Lung (tissue), 12 donors: ENCODE results near the gene FAM3A. TPM values are rescaled to one million over a fixed set of nuclear protein-coding genes. Genes with fewer than 3 reads are reported as not detected.

ENCODE experiments used
- ATAC-seq: fragments of 200-7000 bp; cut with Tn5 transposase; one replicate; pipeline ENCODE4 v1.9.1; 2020; ENCODE audit warnings: moderate number of reproducible peaks; ENCODE audit not compliant: insufficient read depth, low FRiP score
- DNase-seq, 3 donors: peaks; one replicate each; pipeline ENCODE4 v3.0.0-alpha.2; 2013 to 2017
- H3K27ac ChIP-seq, 2 donors: one replicate each; pipeline ENCODE4 v1.5.1; 2013; ENCODE audit warnings: mild to moderate bottlenecking in 2 of 2, moderate library complexity in 2 of 2, control low read depth in 1 of 2, inconsistent platforms in 1 of 2, low read depth in 1 of 2, low read length in 1 of 2
- H3K27me3 ChIP-seq, 3 donors: one replicate each; pipeline ENCODE4 v1.5.1; 2013; ENCODE audit warnings: low read length in 2 of 3; ENCODE audit not compliant: control insufficient read depth in 3 of 3, insufficient read depth in 3 of 3
- H3K36me3 ChIP-seq, 4 donors: one replicate each; pipeline ENCODE4 v1.5.1; 2013; ENCODE audit warnings: low read length in 4 of 4, mild to moderate bottlenecking in 1 of 4, moderate library complexity in 1 of 4; ENCODE audit not compliant: control insufficient read depth in 4 of 4, insufficient read depth in 4 of 4
- H3K4me1 ChIP-seq, 5 donors: one replicate each; pipeline ENCODE4 v1.5.1; 2013; ENCODE audit warnings: low read length in 5 of 5, mild to moderate bottlenecking in 2 of 5, moderate library complexity in 1 of 5; ENCODE audit not compliant: control insufficient read depth in 5 of 5, insufficient read depth in 5 of 5
- H3K4me3 ChIP-seq: one replicate; pipeline ENCODE4 v1.5.1; 2013; ENCODE audit warnings: mild to moderate bottlenecking, control low read depth, moderate library complexity
- H3K9ac ChIP-seq, 2 donors: one replicate each; pipeline ENCODE4 v1.5.1; 2013; ENCODE audit warnings: low read length in 2 of 2, control low read depth in 1 of 2; ENCODE audit not compliant: insufficient read depth in 1 of 2
- H3K9me3 ChIP-seq, 4 donors: one replicate each; pipeline ENCODE4 v1.5.1; 2013; ENCODE audit warnings: low read length in 3 of 4, mild to moderate bottlenecking in 1 of 4, moderate library complexity in 1 of 4; ENCODE audit not compliant: control insufficient read depth in 4 of 4, insufficient read depth in 3 of 4
- WGBS, 2 donors: extraction: QIAGEN DNeasy Blood & Tissue Kit; methylation state at CpG; one replicate each; pipeline ENCODE4 v1.1.7; 2013; 5-methylcytosine and 5-hydroxymethylcytosine counted together
- polyA plus RNA-seq, 2 donors: library from polyadenylated mRNA; stranded (reverse); fragments of 200-250 nt; gene quantifications; one replicate each; pipeline ENCODE4 v1.2.1, GENCODE V29; 2013
- total RNA-seq, 2 donors: library from RNA; depleted of rRNA in 1 of 2; stranded (reverse); fragments of >200 nt in 1 of 2; gene quantifications; one replicate each; pipeline ENCODE4 v1.2.1, GENCODE V29; 2014 to 2021
- TF ChIP-seq, protein P1 (sequence below): IDR thresholded peaks from 2 replicates; pipeline ENCODE4 v1.5.1; 2012; ENCODE audit warnings: mild to moderate bottlenecking; ENCODE audit errors: control extremely low read depth, extremely low read depth
- donor health status: control.
- donor health status: control.
- donor health status: Bipolar disorder and iron deficiency.
- donor health status: healthy.
- donor health status: DM: yes; HTN: yes; CAD: no.

FAM3A gene
- total and polyA plus RNA-seq, 4 donors = 21.5 to 61.2 (median 46.2) TPM

GRCh38 chrX:154513716-154514115 is 2.3 kb downstream of the FAM3A start:
- Histone ChIP-seq H3K36me3 (peaks cover 0 to 5% (median 2%) of the 10 kb centered on the region in 4 donors), H3K27ac (no peak overlapping the region), H3K4me1 (peaks cover 0 to 15% (median 4%) of the 10 kb centered on the region in 5 donors), H3K9ac (no peak overlapping the region), H3K4me3 (no peak overlapping the region), H3K9me3 (peaks cover 0 to 14% (median under 1%) of the 10 kb centered on the region in 4 donors), H3K27me3 (no peaks in the 10 kb centered on the region)
- DNase-seq (no peak), ATAC-seq (no peak)
- 80 to 84% methylated on average over 2 of the region's 2 CpGs for WGBS, 2 donors
- TF ChIP-seq, protein P1, sequence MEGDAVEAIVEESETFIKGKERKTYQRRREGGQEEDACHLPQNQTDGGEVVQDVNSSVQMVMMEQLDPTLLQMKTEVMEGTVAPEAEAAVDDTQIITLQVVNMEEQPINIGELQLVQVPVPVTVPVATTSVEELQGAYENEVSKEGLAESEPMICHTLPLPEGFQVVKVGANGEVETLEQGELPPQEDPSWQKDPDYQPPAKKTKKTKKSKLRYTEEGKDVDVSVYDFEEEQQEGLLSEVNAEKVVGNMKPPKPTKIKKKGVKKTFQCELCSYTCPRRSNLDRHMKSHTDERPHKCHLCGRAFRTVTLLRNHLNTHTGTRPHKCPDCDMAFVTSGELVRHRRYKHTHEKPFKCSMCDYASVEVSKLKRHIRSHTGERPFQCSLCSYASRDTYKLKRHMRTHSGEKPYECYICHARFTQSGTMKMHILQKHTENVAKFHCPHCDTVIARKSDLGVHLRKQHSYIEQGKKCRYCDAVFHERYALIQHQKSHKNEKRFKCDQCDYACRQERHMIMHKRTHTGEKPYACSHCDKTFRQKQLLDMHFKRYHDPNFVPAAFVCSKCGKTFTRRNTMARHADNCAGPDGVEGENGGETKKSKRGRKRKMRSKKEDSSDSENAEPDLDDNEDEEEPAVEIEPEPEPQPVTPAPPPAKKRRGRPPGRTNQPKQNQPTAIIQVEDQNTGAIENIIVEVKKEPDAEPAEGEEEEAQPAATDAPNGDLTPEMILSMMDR = no peak

- ATAC-seq (no peak), DNase-seq (no peak)
- Histone ChIP-seq H3K9me3 (peaks cover 0 to 18% (median under 1%) of the 10 kb centered on the region in 4 donors), H3K27me3 (no peaks in the 10 kb centered on the region), H3K4me1 (peaks cover 0 to 11% (median 4%) of the 10 kb centered on the region in 5 donors), H3K4me3 (no peak overlapping the region), H3K9ac (no peak overlapping the region), H3K36me3 (peaks cover 0 to 6% (median 4%) of the 10 kb centered on the region in 4 donors), H3K27ac (no peak overlapping the region)
- WGBS, 2 donors = 90 to 94% methylated on average over 16 of the region's 16 CpGs
- TF ChIP-seq, protein P1 = no peak
Measured at GRCh38 chrX:154512879-154513553, 3.0 kb downstream of the FAM3A start.

- no peaks in the 10 kb centered on the region for H3K27me3 ChIP-seq
- H3K4me1 ChIP-seq = peaks cover 0 to 4% (median 0%) of the 10 kb centered on the region in 5 donors
- no peak overlapping the region for H3K4me3 ChIP-seq
- H3K36me3 ChIP-seq = peaks cover 2 to 6% (median 5%) of the 10 kb centered on the region in 4 donors
- no peak overlapping the region for H3K9ac ChIP-seq
- TF ChIP-seq, protein P1 = no peak
- ATAC-seq = no peak
- no peak for DNase-seq
- H3K27ac ChIP-seq = no peak overlapping the region
- 57 to 79% methylated on average over 12 of the region's 12 CpGs for WGBS, 2 donors
- peaks cover 0 to 20% (median under 1%) of the 10 kb centered on the region in 4 donors for H3K9me3 ChIP-seq
Measured at GRCh38 chrX:154511761-154512160, 4.3 kb downstream of the FAM3A start.
